HEK293T (cell line): ENCODE measurements around the gene C21orf58.

ENCODE experiments used
- CTCF ChIA-PET: fragments of 350-600 bp; formaldehyde crosslinking; extraction: SDS; loops from one replicate; lab custom pipeline; 2021; ENCODE audit warnings: antibody characterized with exemption, inconsistent platforms; lab: Yijun Ruan, JAX
- POLR2A ChIA-PET: fragments of 350-600 bp; formaldehyde crosslinking; extraction: SDS; loops from one replicate; lab custom pipeline; 2020; ENCODE audit warnings: antibody characterized with exemption, inconsistent platforms; lab: Yijun Ruan, JAX
- DNase-seq: peaks from one replicate; pipeline ENCODE4 v3.0.0; 2012; ENCODE audit warnings: mixed read lengths; ENCODE audit errors: extremely low spot score
- ARNT ChIP-seq: fragments of 450-650 bp; IDR thresholded peaks from 2 replicates; pipeline ENCODE4 v1.6.1; 2017; ENCODE audit warnings: mild to moderate bottlenecking
- BHLHE40 ChIP-seq: fragments of 450-650 bp; IDR thresholded peaks from 2 replicates; pipeline ENCODE4 v1.6.1; 2016; ENCODE audit warnings: mild to moderate bottlenecking, moderate library complexity, borderline replicate concordance
- CTBP1 ChIP-seq: fragments of 450-650 bp; IDR thresholded peaks from 2 replicates; pipeline ENCODE4 v1.6.1; 2016; ENCODE audit warnings: borderline replicate concordance
- ELF4 ChIP-seq: fragments of 450-650 bp; IDR thresholded peaks from 2 replicates; pipeline ENCODE4 v1.6.1; 2017; ENCODE audit warnings: antibody characterized with exemption
- FOXA1 ChIP-seq: fragments of 450-650 bp; IDR thresholded peaks from 2 replicates; pipeline ENCODE4 v1.6.1; 2016; ENCODE audit warnings: mild to moderate bottlenecking
- FOXK2 ChIP-seq: fragments of 450-650 bp; IDR thresholded peaks from 2 replicates; pipeline ENCODE4 v1.6.1; 2016; ENCODE audit warnings: mild to moderate bottlenecking
- FOXM1 ChIP-seq: fragments of 450-650 bp; IDR thresholded peaks from 2 replicates; pipeline ENCODE4 v1.6.1; 2017; ENCODE audit warnings: mild to moderate bottlenecking, borderline replicate concordance
- HDGF ChIP-seq: fragments of 450-650 bp; IDR thresholded peaks from 2 replicates; pipeline ENCODE4 v1.6.1; 2017; ENCODE audit warnings: antibody characterized with exemption, borderline replicate concordance
- L3MBTL2 ChIP-seq: fragments of 450-650 bp; conservative IDR thresholded peaks from 2 replicates; pipeline ENCODE4 v1.6.1; 2016; ENCODE audit warnings: mild to moderate bottlenecking
- LEF1 ChIP-seq: fragments of 450-650 bp; IDR thresholded peaks from 2 replicates; pipeline ENCODE4 v1.6.1; 2017; ENCODE audit warnings: mild to moderate bottlenecking, borderline replicate concordance
- NFRKB ChIP-seq: fragments of 450-650 bp; IDR thresholded peaks from 2 replicates; pipeline ENCODE4 v1.6.1; 2016; ENCODE audit warnings: mild to moderate bottlenecking, moderate library complexity
- PKNOX1 ChIP-seq: fragments of 450-650 bp; IDR thresholded peaks from 2 replicates; pipeline ENCODE4 v1.6.1; 2016
- SP1 ChIP-seq: fragments of 450-650 bp; IDR thresholded peaks from 2 replicates; pipeline ENCODE4 v1.6.1; 2017
- SUZ12 ChIP-seq: fragments of 450-650 bp; IDR thresholded peaks from 2 replicates; pipeline ENCODE4 v1.6.1; 2016; ENCODE audit warnings: mild to moderate bottlenecking
- TARDBP ChIP-seq: fragments of 450-650 bp; IDR thresholded peaks from 2 replicates; pipeline ENCODE4 v1.6.1; 2016
- ZNF384 ChIP-seq: fragments of 450-650 bp; IDR thresholded peaks from 2 replicates; pipeline ENCODE4 v1.6.1; 2016

Gene C21orf58

DNA sequence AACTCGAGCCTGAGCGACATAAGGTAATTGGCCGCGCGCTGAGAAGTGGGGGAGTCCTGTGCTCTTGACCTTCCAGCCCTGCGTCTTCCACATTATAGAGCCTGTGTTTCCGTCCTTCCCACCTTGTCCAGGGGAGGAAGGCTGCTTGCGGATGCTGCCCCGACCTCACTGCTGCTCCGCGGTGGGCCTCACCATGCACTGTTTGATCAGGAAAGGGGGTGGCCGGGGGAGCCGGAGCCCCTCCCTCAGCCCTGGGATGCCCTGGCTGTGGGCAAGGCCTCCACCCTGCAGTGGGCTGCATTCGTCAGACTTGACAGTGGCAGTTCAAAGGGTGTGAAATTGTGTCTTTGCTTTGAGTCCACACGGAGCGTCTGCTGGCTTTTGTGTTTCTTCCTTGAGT, 30.4 kb upstream of the C21orf58 start:
- CTCF ChIA-PET: no interaction called here
- POLR2A ChIA-PET: no interaction called here
- no peak for DNase-seq
- no peak for TF ChIP-seq ELF4
- no peak for TF ChIP-seq FOXM1
- TF ChIP-seq LEF1: no peak
- TF ChIP-seq SP1: no peak
- no peak for TF ChIP-seq TARDBP
- TF ChIP-seq NFRKB: no peak
- TF ChIP-seq FOXA1: no peak
- TF ChIP-seq ZNF384: no peak
- TF ChIP-seq FOXK2: no peak
- TF ChIP-seq HDGF: no peak
- no peak for TF ChIP-seq CTBP1

- ChIA-PET POLR2A (no interaction called here), CTCF (no interaction called here)
- no peak for DNase-seq
- no peak for TF ChIP-seq FOXA1
- no peak for TF ChIP-seq HDGF
- TF ChIP-seq LEF1: no peak
- no peak for TF ChIP-seq TARDBP
- no peak for TF ChIP-seq NFRKB
- no peak for TF ChIP-seq CTBP1
- TF ChIP-seq FOXM1: no peak
- TF ChIP-seq SUZ12: no peak
- TF ChIP-seq BHLHE40: no peak
- no peak for TF ChIP-seq SP1
- no peak for TF ChIP-seq ZNF384
These were observed 29.2 kb upstream of the C21orf58 start for GRCh38 chr21:46352913-46353312.

- ChIA-PET CTCF (no interaction called here), POLR2A (no interaction called here)
- TF ChIP-seq ZNF384 (no peak), L3MBTL2 (no peak), SP1 (no peak), PKNOX1 (no peak), HDGF (no peak), BHLHE40 (no peak), SUZ12 (no peak), NFRKB (no peak), LEF1 (no peak), CTBP1 (no peak), ELF4 (no peak), FOXK2 (no peak), TARDBP (no peak), ARNT (no peak), FOXA1 (no peak)
- no peak for DNase-seq
These were observed 28.5 kb upstream of the C21orf58 start for GRCh38 chr21:46352164-46352515.

DNA sequence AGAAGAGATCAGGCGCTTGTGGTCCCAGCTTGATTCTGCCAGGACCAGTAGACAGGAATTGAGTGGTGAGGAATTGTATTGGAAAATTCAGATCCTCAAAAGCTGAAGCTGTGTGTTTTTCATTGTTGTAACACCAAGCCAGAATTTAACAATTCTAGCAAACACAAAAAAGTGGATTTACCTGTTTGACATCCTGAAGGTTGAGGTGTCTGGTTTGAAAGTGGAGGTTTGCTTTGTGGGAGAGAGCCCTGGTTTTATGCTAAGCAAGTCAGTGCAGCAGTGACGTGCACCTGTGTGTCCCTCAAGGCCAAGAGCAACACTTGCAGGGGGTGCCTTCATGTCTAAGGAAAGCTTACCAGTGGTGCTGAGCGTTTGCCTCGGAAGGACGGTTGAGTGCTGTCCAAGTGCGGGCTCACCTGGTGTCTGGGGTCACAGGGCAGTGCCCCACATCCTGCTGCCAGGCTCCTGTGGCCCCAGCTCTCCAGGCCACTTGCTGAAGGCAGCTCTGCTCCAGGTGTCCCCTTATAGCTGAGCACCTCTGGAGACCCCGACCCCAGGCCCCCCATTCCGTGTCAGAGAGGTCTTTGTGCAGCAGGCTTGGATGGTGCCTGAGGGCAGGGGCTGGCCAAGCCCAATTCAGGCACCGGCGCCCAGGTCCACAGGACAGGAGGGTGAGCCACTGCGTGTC, 27.9 kb upstream of the C21orf58 start:
- ChIA-PET CTCF (no interaction called here), POLR2A (no interaction called here)
- DNase-seq: no peak
- TF ChIP-seq ARNT: no peak
- TF ChIP-seq TARDBP: no peak
- no peak for TF ChIP-seq FOXA1
- no peak for TF ChIP-seq HDGF
- TF ChIP-seq PKNOX1: no peak
- no peak for TF ChIP-seq SP1
- TF ChIP-seq L3MBTL2: no peak
- TF ChIP-seq ELF4: no peak
- TF ChIP-seq FOXK2: no peak
- no peak for TF ChIP-seq BHLHE40
- TF ChIP-seq NFRKB: no peak
- TF ChIP-seq FOXM1: no peak
- TF ChIP-seq SUZ12: no peak
- no peak for TF ChIP-seq LEF1
- no peak for TF ChIP-seq ZNF384
- TF ChIP-seq CTBP1: no peak

DNA sequence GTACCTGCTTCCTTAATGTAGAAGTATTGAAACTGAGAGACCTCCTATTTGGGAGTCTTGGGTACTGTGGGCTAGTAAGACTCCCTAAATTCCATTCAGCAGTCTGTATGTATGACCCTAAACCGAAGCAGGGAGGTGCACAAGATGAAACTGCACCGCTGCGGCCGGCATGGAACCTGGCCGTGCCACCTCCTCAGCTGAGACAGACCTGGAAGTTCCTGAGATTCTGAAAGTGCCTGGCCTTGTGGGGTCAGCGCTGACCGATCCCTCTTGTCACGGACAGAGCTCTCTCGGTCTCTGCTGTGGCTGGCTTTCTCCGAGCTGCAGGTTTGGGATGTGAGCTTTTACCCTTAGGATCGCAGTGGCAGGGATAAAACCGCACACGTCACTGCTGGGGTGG, 27.3 kb upstream of the C21orf58 start:
- ChIA-PET POLR2A (no interaction called here), CTCF (no interaction called here)
- no peak for TF ChIP-seq HDGF
- no peak for TF ChIP-seq LEF1
- TF ChIP-seq NFRKB: no peak
- no peak for TF ChIP-seq ARNT
- no peak for TF ChIP-seq FOXM1
- no peak for TF ChIP-seq ELF4
- no peak for TF ChIP-seq BHLHE40
- no peak for TF ChIP-seq TARDBP
- no peak for TF ChIP-seq L3MBTL2
- no peak for TF ChIP-seq ZNF384
- no peak for TF ChIP-seq SP1
- no peak for TF ChIP-seq FOXK2
- no peak for TF ChIP-seq SUZ12
- TF ChIP-seq CTBP1: no peak
- no peak for TF ChIP-seq PKNOX1
- no peak for TF ChIP-seq FOXA1
- DNase-seq: no peak

DNA sequence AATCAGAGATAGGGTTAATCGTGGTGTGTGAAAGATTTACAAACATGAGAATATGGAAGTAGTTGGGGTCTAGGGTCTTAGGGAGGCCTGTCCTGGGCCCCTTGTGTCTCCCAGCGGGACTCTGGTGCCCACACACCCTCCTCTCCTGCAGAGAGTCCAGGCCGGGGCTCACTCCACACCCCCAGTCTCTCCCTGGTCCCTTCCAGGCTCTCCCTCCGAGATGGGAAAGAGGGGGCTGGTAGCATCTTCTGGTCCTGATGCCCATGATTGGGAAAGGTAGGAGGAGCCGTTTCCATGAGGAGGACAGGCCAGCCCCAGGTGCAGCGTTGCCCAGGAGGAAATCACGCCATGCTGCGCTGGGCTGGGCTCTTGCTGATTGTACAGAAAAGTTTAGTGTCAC, 26.9 kb upstream of the C21orf58 start:
- CTCF ChIA-PET: no interaction called here
- POLR2A ChIA-PET: no interaction called here
- TF ChIP-seq LEF1: no peak
- no peak for TF ChIP-seq L3MBTL2
- TF ChIP-seq HDGF: no peak
- TF ChIP-seq FOXK2: no peak
- no peak for TF ChIP-seq ELF4
- no peak for DNase-seq
